ENCODE data around the gene WBP1. TPM values are rescaled to one million over a fixed set of nuclear protein-coding genes. Genes with fewer than 3 reads are reported as not detected.

The WBP1 gene
- total and polyA plus RNA-seq, 3 experiments from 2014 or later = 31.2 to 37.0 (median 31.6) TPM

DNA sequence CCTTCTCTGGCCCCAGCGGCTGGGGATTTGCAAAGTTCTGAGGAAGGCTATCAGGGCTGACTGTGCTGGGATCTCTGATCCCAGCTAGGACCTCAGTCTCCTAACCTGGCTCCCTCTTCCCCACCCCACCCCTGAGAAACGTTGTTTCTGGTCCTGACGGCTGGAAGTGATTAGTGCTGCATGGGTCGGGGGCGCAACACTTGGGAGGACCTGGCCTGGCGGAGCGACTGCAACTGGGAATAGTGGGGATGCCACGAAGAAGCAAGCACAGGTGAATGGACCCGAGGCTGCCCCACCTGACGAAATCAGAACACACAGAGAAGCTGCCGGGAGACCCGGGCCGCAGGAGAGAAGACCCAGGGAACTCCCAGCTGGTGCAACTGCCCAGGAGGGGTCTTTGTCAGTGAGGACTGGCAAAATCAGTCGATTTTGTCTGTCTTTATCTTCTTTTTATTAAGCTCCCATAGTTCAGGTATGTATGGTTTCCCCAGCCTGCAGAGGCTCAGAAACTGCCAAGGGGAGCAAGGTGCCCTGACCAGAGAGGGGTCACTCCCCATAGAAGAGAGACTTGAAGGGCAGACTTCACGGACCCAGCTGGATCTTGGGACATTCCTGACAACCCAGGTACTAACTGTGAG, 41.8 kb downstream of the WBP1 start:
- peaks cover 5% of the 10 kb centered on the region for H3K36me3 ChIP-seq (ENCODE audit: insufficient read depth, low read length)
- Mint-ChIP-seq H3K36me3 (peaks cover 3 to 14% (median 8%) of the 10 kb centered on the region in 3 donors), H3K9me3 (peaks cover 0 to 2% (median 0%) of the 10 kb centered on the region in 5 donors), H3K27ac (peak overlapping the region in 1 of 8 donors; percentile 36), H3K4me1 (peaks cover 36 to 58% (median 42%) of the 10 kb centered on the region in 3 donors), H3K4me3 (peak overlapping the region; percentile 26 to 90 (median 32)), H3K27me3 (peaks cover 38 to 61% of the 10 kb centered on the region in 2 donors)
- POLR2A ChIA-PET = interaction anchor here (0.6 kb wide), 1 partner anchor 11 kb away, joined by 3 read pairs; no protein-coding TSS in a partner anchor
- H3K27ac ChIP-seq (ENCODE audit: low read depth, low read length) = no peak overlapping the region
- H3K9me3 ChIP-seq (ENCODE audit: low read length) = no peaks in the 10 kb centered on the region
- no peak overlapping the region for H3K4me3 ChIP-seq (ENCODE audit: low read length)
- H3K4me1 ChIP-seq (ENCODE audit: insufficient read depth, low read length) = peaks cover 33% of the 10 kb centered on the region
- peaks cover 20% of the 10 kb centered on the region for H3K27me3 ChIP-seq (ENCODE audit: insufficient read depth, low read length, poor library complexity, severe bottlenecking)
- no peak for DNase-seq
- CTCF ChIA-PET = interaction anchor here (1.2 to 1.8 kb wide), 6 partner anchors 10 to 87 kb away, joined by 3 to 7 read pairs (median 4); partner anchors contain the start of genes CCDC142, TLX2 and TTC31

GRCh38 chr2:74500578-74500946, 42.3 kb downstream of the WBP1 start:
- H3K4me1 ChIP-seq (ENCODE audit: insufficient read depth, low read length) = peaks cover 35% of the 10 kb centered on the region

DNA sequence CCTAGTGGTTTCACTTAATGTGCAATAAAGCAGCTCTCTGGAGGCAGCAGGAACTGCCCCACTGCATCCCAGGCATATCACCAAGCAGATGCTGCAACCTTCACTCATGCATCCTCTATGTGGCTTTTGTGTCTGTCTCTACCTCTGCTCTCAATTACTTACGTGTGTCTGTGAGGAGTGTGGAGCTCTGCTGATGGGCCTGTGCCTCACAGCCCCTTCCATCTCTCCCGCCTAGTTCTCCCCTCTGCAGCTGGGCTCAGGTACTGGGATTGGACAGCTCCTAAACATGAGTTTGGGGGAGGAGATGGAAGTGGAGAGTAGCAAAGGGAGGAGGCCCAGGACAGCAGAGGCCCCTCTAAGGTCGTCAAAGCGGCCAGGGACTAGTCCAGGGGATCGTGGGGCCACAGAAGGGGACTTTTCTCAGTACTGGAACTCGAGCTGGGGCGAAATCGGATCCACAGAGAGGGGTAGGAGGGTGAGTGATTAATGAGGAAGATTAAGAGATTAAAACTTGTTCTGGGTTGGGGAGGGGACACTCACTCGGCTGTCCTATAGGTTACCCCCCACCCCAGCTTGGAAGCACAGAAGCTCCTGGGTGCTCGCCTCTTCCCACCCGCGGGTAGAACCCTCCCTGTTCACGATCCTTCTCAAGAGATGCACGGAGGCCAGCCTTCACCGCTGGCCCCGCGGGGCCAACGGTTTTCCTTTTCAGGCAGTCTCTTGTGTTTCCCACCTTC, 43.3 kb downstream of the WBP1 start:
- CTCF ChIA-PET = interaction anchor here (0.6 to 1.5 kb wide), 3 partner anchors 9 to 16 kb away, joined by 3 to 5 read pairs (median 3); partner anchors contain the start of gene TLX2
- no peak for DNase-seq
- peaks cover 0 to 2% (median 0%) of the 10 kb centered on the region in 5 donors for H3K9me3 Mint-ChIP-seq
- peaks cover 43% of the 10 kb centered on the region for H3K4me1 ChIP-seq (ENCODE audit: insufficient read depth, low read length)
- POLR2A ChIA-PET = interaction anchor here (0.6 kb wide), 2 partner anchors 26 to 28 kb away, joined by 4 read pairs; partner anchors contain the start of gene HTRA2
- H3K9me3 ChIP-seq (ENCODE audit: low read length) = no peaks in the 10 kb centered on the region
- peaks cover 4 to 24% (median 19%) of the 10 kb centered on the region in 3 donors for H3K36me3 Mint-ChIP-seq
- H3K4me3 ChIP-seq (ENCODE audit: low read length) = no peak overlapping the region
- peak overlapping the region in 6 of 7 donors; percentile 67 to 77 (median 74) for H3K4me3 Mint-ChIP-seq
- H3K27ac Mint-ChIP-seq = peak overlapping the region in 1 of 8 donors; percentile 57
- peaks cover 40 to 71% of the 10 kb centered on the region in 2 donors for H3K27me3 Mint-ChIP-seq
- peaks cover 9% of the 10 kb centered on the region for H3K36me3 ChIP-seq (ENCODE audit: insufficient read depth, low read length)
- peaks cover 44 to 70% (median 53%) of the 10 kb centered on the region in 3 donors for H3K4me1 Mint-ChIP-seq
- peaks cover 20% of the 10 kb centered on the region for H3K27me3 ChIP-seq (ENCODE audit: insufficient read depth, low read length, poor library complexity, severe bottlenecking)
- no peak overlapping the region for H3K27ac ChIP-seq (ENCODE audit: low read depth, low read length)

More at GRCh38 chr2:74500578-74500946, 42.3 kb downstream of the WBP1 start:
- Mint-ChIP-seq H3K36me3 (peaks cover 3 to 19% (median 13%) of the 10 kb centered on the region in 3 donors), H3K27ac (peak overlapping the region in 1 of 8 donors; percentile 36), H3K9me3 (peaks cover 0 to 2% (median 0%) of the 10 kb centered on the region in 5 donors), H3K4me1 (peaks cover 40 to 63% (median 47%) of the 10 kb centered on the region in 3 donors), H3K4me3 (peak overlapping the region in 3 of 7 donors; percentile 18 to 72 (median 26)), H3K27me3 (peaks cover 40 to 66% of the 10 kb centered on the region in 2 donors)
- CTCF ChIA-PET = interaction anchor here (1.2 to 1.8 kb wide), 6 partner anchors 10 to 87 kb away, joined by 3 to 7 read pairs (median 4); partner anchors contain the start of genes CCDC142, TLX2 and TTC31
- Histone ChIP-seq H3K9me3 (ENCODE audit: low read length) (no peaks in the 10 kb centered on the region), H3K36me3 (ENCODE audit: insufficient read depth, low read length) (peaks cover 9% of the 10 kb centered on the region), H3K27me3 (ENCODE audit: insufficient read depth, low read length, poor library complexity, severe bottlenecking) (peaks cover 20% of the 10 kb centered on the region), H3K4me3 (ENCODE audit: low read length) (no peak overlapping the region), H3K27ac (ENCODE audit: low read depth, low read length) (no peak overlapping the region)
- DNase-seq = no peak
- POLR2A ChIA-PET = interaction anchor here (0.6 kb wide), 1 partner anchor 12 kb away, joined by 3 read pairs; no protein-coding TSS in a partner anchor

- H3K27me3 ChIP-seq (ENCODE audit: insufficient read depth, low read length, poor library complexity, severe bottlenecking) = peaks cover 20% of the 10 kb centered on the region
- Mint-ChIP-seq H3K27ac (peak overlapping the region in 3 of 8 donors; percentile 10 to 90 (median 57)), H3K4me1 (peaks cover 51 to 78% (median 60%) of the 10 kb centered on the region in 3 donors), H3K9me3 (peaks cover 0 to 2% (median 0%) of the 10 kb centered on the region in 5 donors), H3K4me3 (peak overlapping the region; percentile 67 to 80 (median 76)), H3K36me3 (peaks cover 7 to 31% (median 21%) of the 10 kb centered on the region in 3 donors), H3K27me3 (peaks cover 41 to 75% of the 10 kb centered on the region in 2 donors)
- peaks cover 9% of the 10 kb centered on the region for H3K36me3 ChIP-seq (ENCODE audit: insufficient read depth, low read length)
- peak overlapping the region; percentile 64 for H3K27ac ChIP-seq (ENCODE audit: low read depth, low read length)
- H3K9me3 ChIP-seq (ENCODE audit: low read length) = no peaks in the 10 kb centered on the region
- peaks cover 50% of the 10 kb centered on the region for H3K4me1 ChIP-seq (ENCODE audit: insufficient read depth, low read length)
- DNase-seq = no peak
- H3K4me3 ChIP-seq (ENCODE audit: low read length) = peak overlapping the region; percentile 50
- POLR2A ChIA-PET = no interaction called here
- CTCF ChIA-PET = no interaction called here
These were observed 44.0 kb downstream of the WBP1 start for GRCh38 chr2:74502147-74502719.

DNA sequence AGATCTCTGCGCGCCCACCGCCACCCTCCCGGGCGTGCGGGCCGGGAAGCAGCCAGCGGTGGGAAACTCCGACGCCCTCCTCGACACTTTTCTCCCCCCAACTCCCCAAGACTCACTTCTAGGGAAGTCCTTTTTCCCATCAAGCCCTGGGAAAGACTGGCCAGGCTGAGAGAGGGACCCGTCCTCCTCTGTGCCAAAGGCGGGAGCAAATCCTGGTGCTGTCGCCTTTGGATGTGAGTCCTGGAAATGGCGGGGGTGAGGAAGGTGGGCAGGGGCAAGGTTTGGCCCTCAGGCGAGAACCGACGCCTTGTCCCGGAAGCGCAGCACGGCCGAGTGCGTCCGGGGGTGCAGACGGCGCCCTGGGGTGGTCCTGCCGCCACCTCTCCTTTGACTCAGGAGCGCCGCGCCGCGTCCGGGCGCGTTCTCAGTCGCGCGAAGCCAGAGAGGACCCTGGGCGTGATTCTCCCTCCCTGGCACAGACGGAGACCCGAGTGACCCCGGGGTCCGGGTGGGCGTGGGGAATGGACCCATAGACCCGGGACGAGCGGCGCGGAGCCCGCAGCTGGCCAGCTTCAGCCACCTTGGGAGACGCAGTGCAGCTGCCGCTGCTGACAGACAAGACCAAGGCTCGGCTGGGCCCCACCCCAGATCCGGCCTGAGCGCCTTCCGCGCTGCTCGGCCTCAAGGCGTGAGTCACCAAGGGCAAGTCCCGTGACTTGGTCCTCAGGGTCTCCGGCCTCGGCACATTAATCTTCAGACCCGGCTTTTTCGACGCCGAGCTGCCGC, 44.7 kb downstream of the WBP1 start:
- Mint-ChIP-seq H3K27ac (peak overlapping the region in 4 of 8 donors; percentile 5 to 66 (median 43)), H3K36me3 (peaks cover 9 to 36% (median 24%) of the 10 kb centered on the region in 3 donors), H3K27me3 (peaks cover 45 to 75% of the 10 kb centered on the region in 2 donors), H3K4me1 (peaks cover 50 to 79% (median 65%) of the 10 kb centered on the region in 3 donors), H3K4me3 (peak overlapping the region; percentile 67 to 80 (median 76)), H3K9me3 (peaks cover 0 to 4% (median 0%) of the 10 kb centered on the region in 5 donors)
- Histone ChIP-seq H3K36me3 (ENCODE audit: insufficient read depth, low read length) (peaks cover 9% of the 10 kb centered on the region), H3K9me3 (ENCODE audit: low read length) (no peaks in the 10 kb centered on the region), H3K27me3 (ENCODE audit: insufficient read depth, low read length, poor library complexity, severe bottlenecking) (peaks cover 20% of the 10 kb centered on the region), H3K27ac (ENCODE audit: low read depth, low read length) (peak overlapping the region; percentile 64), H3K4me1 (ENCODE audit: insufficient read depth, low read length) (peaks cover 47% of the 10 kb centered on the region), H3K4me3 (ENCODE audit: low read length) (peak overlapping the region; percentile 50)
- CTCF ChIA-PET = interaction anchor here (0.9 to 2.1 kb wide), 5 partner anchors 16 to 29 kb away, joined by 3 to 10 read pairs (median 5); partner anchors contain the start of genes AUP1, CCDC142, HTRA2 and TTC31
- POLR2A ChIA-PET = interaction anchor here (0.5 to 2.4 kb wide), 4 partner anchors 10 to 32 kb away, joined by 3 to 7 read pairs (median 4); partner anchors contain the start of gene DQX1
- peak in 1 of 5 donors; percentile 14 for DNase-seq

- DNase-seq = no peak
- H3K27me3 Mint-ChIP-seq = peaks cover 39 to 69% of the 10 kb centered on the region in 2 donors
- Histone ChIP-seq H3K9me3 (ENCODE audit: low read length) (no peaks in the 10 kb centered on the region), H3K27ac (ENCODE audit: low read depth, low read length) (peak overlapping the region; percentile 64), H3K4me1 (ENCODE audit: insufficient read depth, low read length) (peaks cover 46% of the 10 kb centered on the region), H3K27me3 (ENCODE audit: insufficient read depth, low read length, poor library complexity, severe bottlenecking) (peaks cover 15% of the 10 kb centered on the region), H3K4me3 (ENCODE audit: low read length) (peak overlapping the region; percentile 50), H3K36me3 (ENCODE audit: insufficient read depth, low read length) (peaks cover 9% of the 10 kb centered on the region)
- CTCF ChIA-PET = interaction anchor here (0.9 to 2.1 kb wide), 5 partner anchors 17 to 28 kb away, joined by 3 to 10 read pairs (median 5); partner anchors contain the start of genes AUP1, CCDC142, HTRA2 and TTC31
- peak overlapping the region in 1 of 8 donors; percentile 57 for H3K27ac Mint-ChIP-seq
- H3K36me3 Mint-ChIP-seq = peaks cover 10 to 33% (median 24%) of the 10 kb centered on the region in 3 donors
- POLR2A ChIA-PET = interaction anchor here (0.9 to 2.4 kb wide), 5 partner anchors 9 to 31 kb away, joined by 3 to 7 read pairs (median 3); partner anchors contain the start of genes AUP1, DQX1, HTRA2 and MRPL53
- peaks cover 0 to 4% (median 0%) of the 10 kb centered on the region in 5 donors for H3K9me3 Mint-ChIP-seq
- peaks cover 49 to 79% (median 67%) of the 10 kb centered on the region in 3 donors for H3K4me1 Mint-ChIP-seq
- peak overlapping the region; percentile 72 to 80 (median 76) for H3K4me3 Mint-ChIP-seq
These were observed 45.6 kb downstream of the WBP1 start for GRCh38 chr2:74503506-74504475.
